Globus pallidus (tissue), 1 donor: ENCODE measurements around the gene LSP1.

Experiments used
- DNase-seq: peaks from one replicate; pipeline ENCODE4 v3.0.0-alpha.2; 2015; ENCODE audit warnings: low spot score

The LSP1 gene

GRCh38 chr11:1825039-1825740, 27.7 kb upstream of the LSP1 start:
- no peak for DNase-seq

DNA sequence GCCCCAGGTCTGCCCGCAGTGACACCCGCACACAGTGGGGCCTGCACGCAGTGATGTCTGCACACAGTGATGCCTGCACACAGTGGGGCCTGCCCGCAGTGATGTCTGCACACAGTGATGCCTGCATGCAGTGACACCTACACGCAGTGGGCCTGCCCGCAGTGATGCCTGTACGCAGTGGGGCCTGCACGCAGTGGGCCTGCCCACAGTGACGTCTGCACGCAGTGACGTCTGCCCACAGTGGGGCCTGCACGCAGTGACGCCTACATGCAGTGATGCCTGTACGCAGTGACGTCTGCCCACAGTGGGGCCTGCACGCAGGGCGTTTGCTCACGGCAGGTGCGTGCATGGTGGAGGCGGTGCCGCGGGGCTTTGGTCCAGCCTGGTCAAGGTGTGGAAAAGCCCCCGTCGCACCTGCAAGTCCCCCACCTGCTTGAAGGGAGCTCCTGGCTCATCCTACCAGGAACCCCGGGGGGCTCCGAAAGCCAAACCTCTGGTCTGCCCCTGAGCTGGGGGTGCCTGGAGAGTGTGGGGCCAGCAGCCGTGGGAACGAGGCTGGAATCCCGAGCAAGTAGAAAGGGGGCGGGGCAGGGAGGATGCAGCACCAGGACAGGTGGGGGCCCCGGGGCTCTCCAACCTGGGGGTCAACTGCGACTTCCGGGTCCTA, 27.0 kb upstream of the LSP1 start:
- no peak for DNase-seq

GRCh38 chr11:1826552-1827094, 26.3 kb upstream of the LSP1 start:
- DNase-seq = no peak

DNA sequence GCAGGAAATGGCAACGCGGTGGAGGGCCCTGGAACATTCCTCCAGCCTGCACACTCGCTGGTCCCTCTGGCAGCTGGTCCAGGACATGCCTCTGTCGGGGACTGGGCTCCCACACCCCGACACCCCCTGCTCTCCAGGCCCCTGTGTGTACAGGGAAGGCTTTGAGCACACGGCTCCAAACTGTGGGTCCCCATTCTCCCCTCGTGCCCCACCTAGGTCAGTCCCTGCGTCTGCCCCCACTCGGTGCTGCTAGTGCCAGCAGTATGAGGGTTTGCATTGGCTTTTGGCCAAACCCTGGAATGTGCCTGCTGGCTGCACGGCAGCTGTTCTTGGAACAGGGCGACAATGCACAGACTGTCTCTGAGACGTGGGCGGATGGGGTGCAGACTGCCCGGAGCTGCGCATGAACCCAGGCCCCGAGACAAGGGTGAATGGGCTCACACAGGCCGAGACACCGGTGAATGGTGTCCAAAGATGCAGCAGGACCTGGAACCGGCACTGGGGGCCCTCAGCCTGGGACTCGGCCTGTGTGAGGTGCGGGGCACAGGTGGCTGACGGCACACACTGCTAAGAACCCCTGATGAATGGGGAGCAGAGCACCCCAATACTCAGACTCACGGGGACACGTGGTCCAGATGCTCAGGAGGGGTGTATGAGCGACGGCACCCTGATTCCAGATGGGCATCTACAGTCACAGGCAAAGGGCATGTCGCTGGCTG, 25.6 kb upstream of the LSP1 start:
- DNase-seq = peak; percentile 63

GRCh38 chr11:1827931-1828330, 25.0 kb upstream of the LSP1 start:
- no peak for DNase-seq

DNA sequence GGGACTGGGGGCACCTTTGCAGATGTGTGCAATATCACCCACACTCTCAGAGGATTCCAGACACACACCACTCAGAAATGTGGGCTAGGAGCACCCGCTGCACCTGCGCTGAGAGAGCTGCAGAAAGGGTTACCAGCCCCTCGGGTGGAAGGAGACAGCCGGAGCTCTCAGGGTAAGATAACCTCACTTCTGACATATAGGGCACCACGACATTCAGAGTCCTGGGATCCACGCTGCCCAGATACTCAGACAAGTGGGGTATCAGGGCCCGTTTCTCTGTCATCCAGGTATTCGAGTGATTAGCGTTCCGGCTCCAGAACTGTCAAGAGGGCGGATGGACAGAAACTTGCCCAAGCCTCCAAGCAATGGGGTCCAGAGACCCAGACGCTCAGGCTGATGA, 24.3 kb upstream of the LSP1 start:
- DNase-seq = no peak

- no peak for DNase-seq
These were observed 23.7 kb upstream of the LSP1 start for GRCh38 chr11:1829039-1829820.

DNA sequence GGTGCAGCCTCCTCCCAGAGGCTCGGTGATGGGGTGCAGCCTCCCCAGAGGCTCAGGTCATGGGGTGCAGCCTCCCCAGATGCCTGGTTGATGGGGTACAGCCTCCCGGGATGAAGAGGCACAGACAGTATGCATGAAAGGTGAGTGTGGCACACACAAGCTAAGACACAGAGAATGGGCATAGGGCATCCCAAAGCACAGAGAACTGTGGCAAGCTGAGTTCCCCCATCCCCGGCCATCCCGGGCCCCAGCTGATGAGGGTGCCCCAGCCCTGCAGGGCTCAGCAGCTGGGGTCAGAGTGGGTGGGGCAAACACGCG, 22.9 kb upstream of the LSP1 start:
- no peak for DNase-seq

DNA sequence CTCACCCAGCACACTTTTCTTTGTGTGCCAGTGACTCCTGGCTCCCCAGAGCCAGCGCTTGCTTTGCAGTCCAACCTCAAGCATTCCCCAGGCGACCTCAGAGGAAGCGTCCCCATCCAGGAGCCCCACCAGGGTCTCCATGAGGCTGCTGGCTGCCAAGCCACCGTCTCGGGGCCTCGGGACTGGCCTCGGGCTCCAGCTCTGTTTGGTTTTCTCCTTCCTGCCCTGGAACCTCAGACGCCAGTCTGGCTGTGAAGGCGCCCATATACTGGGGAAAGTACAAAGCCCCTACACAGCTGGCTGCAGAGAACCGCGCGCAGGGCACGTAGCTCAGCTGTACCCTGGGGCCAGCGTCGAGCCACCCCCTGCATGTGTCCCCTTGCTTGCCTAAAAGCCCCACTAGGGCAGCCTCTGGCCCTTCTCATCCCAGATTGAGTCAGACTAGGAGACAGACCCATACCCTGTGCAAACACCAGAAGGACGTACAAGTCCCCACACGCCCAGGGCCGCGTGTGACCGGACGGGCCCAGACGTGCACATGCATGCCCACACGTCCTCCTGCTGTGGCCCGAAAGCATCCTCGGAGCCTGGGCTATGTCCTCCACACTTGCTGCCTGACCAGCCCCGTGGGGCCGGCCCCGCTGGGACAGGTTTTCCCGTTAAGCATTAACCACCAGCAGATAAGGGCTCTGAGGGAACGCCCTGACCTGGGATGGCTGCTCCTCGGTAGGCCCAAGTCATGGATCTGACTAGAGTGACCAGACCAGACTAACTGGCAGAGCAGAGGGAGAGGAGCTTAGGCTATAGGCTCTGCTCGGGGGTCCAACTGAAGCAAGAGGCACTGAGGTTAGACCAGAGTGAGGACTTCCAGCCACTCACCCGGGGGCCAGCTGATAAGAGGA, 22.3 kb upstream of the LSP1 start:
- DNase-seq = no peak

DNA sequence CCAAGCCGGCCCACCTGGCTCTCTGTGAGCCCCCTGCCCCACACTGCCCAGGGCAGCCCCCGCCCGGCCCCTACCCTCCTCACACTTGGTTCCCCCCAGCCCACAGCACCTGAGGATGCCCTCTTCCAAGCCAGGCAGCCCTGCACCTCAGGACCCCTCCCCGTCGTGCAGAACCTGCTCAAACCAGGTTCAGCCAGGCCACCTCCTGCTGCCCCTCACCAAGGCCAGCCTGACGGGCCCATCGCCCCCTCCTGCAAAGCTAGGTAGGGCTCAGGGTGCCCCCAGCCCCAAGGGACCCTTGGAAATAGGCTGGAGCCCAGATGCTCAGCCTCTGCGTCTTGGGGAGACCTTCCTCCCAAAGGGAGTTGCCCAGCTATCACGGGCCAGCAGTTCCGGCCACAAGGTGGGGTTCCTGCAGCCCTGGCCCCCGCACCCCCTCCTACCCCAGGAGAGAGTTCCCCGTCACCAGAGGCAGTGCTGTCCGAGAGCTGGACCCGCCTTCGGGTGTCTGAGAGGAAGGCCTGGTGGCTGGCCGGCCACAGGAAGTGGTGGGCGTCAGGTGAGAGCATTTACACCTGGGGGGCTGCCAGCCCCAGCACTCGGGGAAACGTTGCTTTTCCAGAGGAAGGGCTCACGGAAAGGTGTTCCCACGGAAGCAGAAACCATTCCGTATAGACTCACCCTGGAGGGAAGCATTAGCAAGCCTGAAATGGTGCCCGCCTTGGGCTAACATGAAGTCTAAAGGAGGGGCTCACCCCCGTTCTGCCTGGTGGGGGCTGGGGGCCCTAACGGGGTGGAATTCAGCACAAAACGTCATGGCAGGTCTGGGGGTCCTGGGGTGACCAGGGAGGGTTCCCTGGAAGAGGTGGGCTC, 21.3 kb upstream of the LSP1 start:
- no peak for DNase-seq

- no peak for DNase-seq
These were observed 20.5 kb upstream of the LSP1 start for GRCh38 chr11:1832211-1832919.

GRCh38 chr11:1832920-1833295, 20.0 kb upstream of the LSP1 start:
- DNase-seq = no peak

- DNase-seq = no peak
These were observed 18.7 kb upstream of the LSP1 start for GRCh38 chr11:1834062-1834610.

- no peak for DNase-seq
These were observed 17.9 kb upstream of the LSP1 start, which contains the start of gene SYT8 for GRCh38 chr11:1834779-1835670. TSS of gene SYT8 (plus strand) at chr11:1834990. CDS start at chr11:1835106, 116 bp downstream.

DNA sequence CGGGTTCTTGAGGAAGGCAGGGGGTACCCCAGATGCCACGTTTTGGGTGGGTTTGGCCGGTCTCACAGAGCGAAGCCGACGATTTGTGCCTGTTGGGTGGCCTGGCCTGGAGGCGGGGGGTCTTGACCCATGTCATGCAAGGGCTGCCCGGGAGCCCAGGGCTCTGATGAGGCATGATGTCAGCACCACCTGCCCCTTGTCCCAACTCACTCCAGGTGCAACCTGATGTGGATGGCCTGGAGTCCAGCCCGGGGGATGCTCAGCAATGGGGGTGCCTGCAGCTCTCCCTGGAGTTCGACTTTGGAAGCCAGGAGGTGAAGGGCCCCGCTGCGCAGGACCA, 17.2 kb upstream of the LSP1 start:
- no peak for DNase-seq

DNA sequence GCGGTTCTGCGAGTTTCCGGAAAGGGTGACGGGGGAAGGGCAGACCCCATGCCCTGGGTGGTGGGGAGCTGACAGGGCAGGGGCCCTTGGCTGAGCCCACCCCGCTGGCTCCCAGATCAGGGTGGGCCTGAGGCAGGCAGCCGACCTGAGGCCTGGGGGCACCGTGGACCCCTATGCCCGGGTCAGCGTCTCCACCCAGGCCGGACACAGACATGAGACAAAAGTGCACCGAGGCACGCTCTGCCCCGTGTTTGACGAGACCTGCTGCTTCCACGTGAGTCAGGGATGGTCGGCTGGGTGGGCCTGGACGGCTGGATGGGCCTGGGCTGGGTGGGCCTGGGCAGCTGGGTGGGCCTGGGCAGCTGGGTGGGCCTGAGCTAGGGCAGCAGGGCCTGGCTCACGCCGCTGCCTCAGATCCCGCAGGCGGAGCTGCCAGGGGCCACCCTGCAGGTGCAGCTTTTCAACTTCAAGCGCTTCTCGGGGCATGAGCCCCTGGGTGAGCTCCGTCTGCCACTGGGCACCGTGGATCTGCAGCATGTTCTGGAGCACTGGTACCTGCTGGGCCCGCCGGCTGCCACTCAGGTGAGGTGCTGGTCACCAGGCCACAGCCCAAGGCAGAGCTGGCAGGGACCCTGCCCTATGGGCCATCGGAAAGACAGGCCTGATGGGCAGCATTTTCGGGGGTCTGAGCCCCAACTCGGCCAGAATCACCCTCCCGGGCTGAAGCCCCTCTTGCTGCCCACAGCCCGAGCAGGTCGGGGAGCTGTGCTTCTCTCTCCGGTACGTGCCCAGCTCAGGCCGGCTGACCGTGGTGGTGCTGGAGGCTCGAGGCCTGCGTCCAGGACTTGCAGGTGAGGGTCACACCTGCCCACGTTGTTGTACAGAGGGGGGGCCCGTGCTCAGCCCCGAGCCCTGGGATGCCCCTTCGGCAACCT, 16.6 kb upstream of the LSP1 start:
- no peak for DNase-seq
